GM18873 (cell line): ENCODE measurements around the gene PLK5.

Experiments used
- ATAC-seq: cut with Tn5 transposase; IDR thresholded peaks from one replicate; pipeline ENCODE4 v1.9.1; 2021; ENCODE audit warnings: mild to moderate bottlenecking, moderate library complexity, moderate number of reproducible peaks; ENCODE audit not compliant: unreplicated experiment, low FRiP score

The PLK5 gene

GRCh38 chr19:1551068-1552040, 27.5 kb downstream of the PLK5 start:
- ATAC-seq: no peak

- no peak for ATAC-seq
These were observed 29.5 kb downstream of the PLK5 start for GRCh38 chr19:1553415-1553814.

GRCh38 chr19:1554968-1555367, 31.1 kb downstream of the PLK5 start:
- no peak for ATAC-seq

- ATAC-seq: no peak
These were observed 31.9 kb downstream of the PLK5 start for GRCh38 chr19:1555487-1556389.

- no peak for ATAC-seq
These were observed 32.7 kb downstream of the PLK5 start for GRCh38 chr19:1556390-1557070.

- ATAC-seq: no peak
These were observed 34.7 kb downstream of the PLK5 start for GRCh38 chr19:1558552-1558951.

- no peak for ATAC-seq
These were observed 36.5 kb downstream of the PLK5 start for GRCh38 chr19:1560286-1560882.

- ATAC-seq: no peak
These were observed 37.5 kb downstream of the PLK5 start for GRCh38 chr19:1561236-1561842.

- ATAC-seq: no peak
These were observed 39.4 kb downstream of the PLK5 start for GRCh38 chr19:1563251-1563650.

GRCh38 chr19:1566392-1567115, 42.7 kb downstream of the PLK5 start:
- no peak for ATAC-seq

GRCh38 chr19:1567116-1567847, 43.4 kb downstream of the PLK5 start:
- ATAC-seq: no peak

GRCh38 chr19:1567848-1568227, 44.0 kb downstream of the PLK5 start:
- no peak for ATAC-seq

GRCh38 chr19:1568320-1569019, 44.6 kb downstream of the PLK5 start, which contains the start of gene MEX3D:
Gene MEX3D, minus strand, starts transcription at chr19:1568325. Its CDS starts 267 bp downstream, at chr19:1568058.
- no peak for ATAC-seq

- ATAC-seq: no peak
These were observed 46.1 kb downstream of the PLK5 start for GRCh38 chr19:1569997-1570396.

GRCh38 chr19:1570836-1571235, 47.0 kb downstream of the PLK5 start:
- ATAC-seq: no peak

GRCh38 chr19:1571358-1571757, 47.5 kb downstream of the PLK5 start:
- no peak for ATAC-seq

- ATAC-seq: no peak
These were observed 48.9 kb downstream of the PLK5 start for GRCh38 chr19:1572795-1573194.
